IMR-90 (cell line): ENCODE data around the gene ERAP2. TPM values are rescaled to one million over a fixed set of nuclear protein-coding genes. Genes with fewer than 3 reads are reported as not detected.

Experiments
- ATAC-seq: fragments of 200-7000 bp; cut with Tn5 transposase; 2 replicates; pipeline ENCODE4 v1.9.1; 2020; ENCODE audit warnings: low read depth, mild to moderate bottlenecking, moderate library complexity
- BruUV-seq: library from RNA; stranded (reverse); fragments of 400-500 nt; replicated peaks from 2 replicates; lab custom pipeline; 2021; lab: Mats Ljungman, UMichigan
- CTCF ChIA-PET: fragments of 300-600 bp; formaldehyde crosslinking; extraction: SDS; loops from one replicate; lab custom pipeline; 2021; ENCODE audit warnings: antibody characterized with exemption; lab: Yijun Ruan, JAX
- POLR2A ChIA-PET: fragments of 300-600 bp; sonication (Branson Sonifier 250); formaldehyde crosslinking; loops from one replicate; lab custom pipeline; 2022; ENCODE audit warnings: antibody characterized with exemption; ENCODE audit not compliant: unreplicated experiment; lab: Charles Lee
- DNase-seq: peaks from one replicate; pipeline ENCODE4 v3.0.0; 2013
- H2AFZ ChIP-seq: replicated peaks from 2 replicates; pipeline ENCODE3; 2013; ENCODE audit warnings: low read length, mild to moderate bottlenecking; ENCODE audit not compliant: poor library complexity
- H2AK5ac ChIP-seq: 2 replicates; pipeline ENCODE4 v1.6.1; 2013; ENCODE audit warnings: low read depth, low read length, inconsistent platforms
- H2AK9ac ChIP-seq: replicated peaks from 2 replicates; pipeline ENCODE3; 2013; ENCODE audit warnings: mild to moderate bottlenecking, low read depth, low read length, moderate library complexity; ENCODE audit not compliant: poor library complexity
- H2BK120ac ChIP-seq: 2 replicates; pipeline ENCODE4 v1.6.1; 2013; ENCODE audit warnings: low read depth, low read length, inconsistent platforms
- H2BK15ac ChIP-seq: 3 replicates; pipeline ENCODE4 v1.6.1; 2013; ENCODE audit warnings: low read depth, low read length, inconsistent platforms
- H2BK20ac ChIP-seq: 2 replicates; pipeline ENCODE4 v1.6.1; 2013; ENCODE audit warnings: low read depth, mild to moderate bottlenecking, inconsistent platforms, low read length, moderate library complexity
- H2BK5ac ChIP-seq: 2 replicates; pipeline ENCODE4 v1.6.1; 2013; ENCODE audit warnings: mild to moderate bottlenecking, low read depth, low read length, inconsistent platforms; ENCODE audit not compliant: poor library complexity, severe bottlenecking
- H3K14ac ChIP-seq: replicated peaks from 2 replicates; pipeline ENCODE4 v1.6.1; 2013; ENCODE audit warnings: low read depth, low read length, inconsistent platforms
- H3K18ac ChIP-seq: 2 replicates; pipeline ENCODE4 v1.6.1; 2013; ENCODE audit warnings: low read depth, low read length, control low read depth
- H3K23ac ChIP-seq: 2 replicates; pipeline ENCODE4 v1.6.1; 2013; ENCODE audit warnings: low read depth, low read length, inconsistent platforms
- H3K27ac ChIP-seq: 2 replicates; pipeline ENCODE4 v1.5.1; 2013; ENCODE audit warnings: mild to moderate bottlenecking, control low read depth, low read length; ENCODE audit not compliant: insufficient read depth
- H3K27me3 ChIP-seq: 2 replicates; pipeline ENCODE4 v1.6.1; 2013; ENCODE audit warnings: low read length; ENCODE audit not compliant: control insufficient read depth, insufficient read depth
- H3K36me3 ChIP-seq: 2 replicates; pipeline ENCODE4 v1.6.1; 2013; ENCODE audit warnings: low read length, mixed read lengths; ENCODE audit not compliant: control insufficient read depth, insufficient read depth
- H3K4ac ChIP-seq: 2 replicates; pipeline ENCODE4 v1.6.1; 2013; ENCODE audit warnings: low read depth, low read length, inconsistent platforms
- H3K4me1 ChIP-seq: 2 replicates; pipeline ENCODE4 v1.6.1; 2013; ENCODE audit warnings: low read length, mixed read lengths; ENCODE audit not compliant: control insufficient read depth, insufficient read depth
- H3K4me2 ChIP-seq: 2 replicates; pipeline ENCODE4 v1.6.1; 2013; ENCODE audit warnings: low read depth, mild to moderate bottlenecking, control low read depth, low read length, moderate library complexity
- H3K4me3 ChIP-seq: 2 replicates; pipeline ENCODE4 v1.5.1; 2013; ENCODE audit warnings: low read depth, mild to moderate bottlenecking, control low read depth, low read length, moderate library complexity; ENCODE audit not compliant: insufficient read depth
- H3K56ac ChIP-seq: 2 replicates; pipeline ENCODE4 v1.6.1; 2013; ENCODE audit warnings: low read length, inconsistent platforms; ENCODE audit not compliant: insufficient read depth; ENCODE audit errors: extremely low read depth
- H3K79me1 ChIP-seq, 2 experiments: 2 replicates each; pipeline ENCODE4 v1.6.1; 2013; ENCODE audit warnings: low read length in 2 of 2, inconsistent platforms in 1 of 2, low read depth in 1 of 2
- H3K9ac ChIP-seq: 2 replicates; pipeline ENCODE4 v1.6.1; 2013; ENCODE audit warnings: low read depth, low read length, control low read depth
- H3K9me1 ChIP-seq: 2 replicates; pipeline ENCODE4 v1.6.1; 2013; ENCODE audit warnings: low read length, inconsistent platforms; ENCODE audit not compliant: insufficient read depth
- H3K9me3 ChIP-seq: 2 replicates; pipeline ENCODE4 v1.6.1; 2013; ENCODE audit warnings: low read length; ENCODE audit not compliant: control insufficient read depth, insufficient read depth
- H4K20me1 ChIP-seq: 2 replicates; pipeline ENCODE4 v1.6.1; 2013; ENCODE audit warnings: low read length, inconsistent platforms; ENCODE audit not compliant: insufficient read depth
- H4K5ac ChIP-seq: 2 replicates; pipeline ENCODE4 v1.6.1; 2013; ENCODE audit warnings: mild to moderate bottlenecking, low read depth, low read length, control low read depth
- H4K8ac ChIP-seq, 2 experiments: 2 replicates each; pipeline ENCODE4 v1.6.1; 2013; ENCODE audit warnings: low read depth in 2 of 2, low read length in 2 of 2, control low read depth in 1 of 2, inconsistent platforms in 1 of 2
- H4K91ac ChIP-seq: 2 replicates; pipeline ENCODE4 v1.6.1; 2013; ENCODE audit warnings: low read depth, low read length, inconsistent platforms; ENCODE audit not compliant: insufficient read depth
- CHD1 ChIP-seq: IDR thresholded peaks from 2 replicates; pipeline ENCODE4 v1.6.1; 2012; ENCODE audit warnings: low read depth, low read length, improper control_type of control experiment
- FOS ChIP-seq: fragments of 150-350 bp; IDR thresholded peaks from 2 replicates; pipeline ENCODE4 v1.6.1; 2016; ENCODE audit warnings: low read depth, low read length
- MAFK ChIP-seq: IDR thresholded peaks from 2 replicates; pipeline ENCODE4 v1.6.1; 2012; ENCODE audit warnings: low read depth, low read length, improper control_type of control experiment
- RCOR1 ChIP-seq: IDR thresholded peaks from 2 replicates; pipeline ENCODE4 v1.6.1; 2012; ENCODE audit warnings: mild to moderate bottlenecking, low read length, improper control_type of control experiment; ENCODE audit not compliant: insufficient replicate concordance
- WGBS, 2 experiments: methylation state at CpG; one replicate each; pipeline versions ENCODE4 v1.1.5 to v1.1.7; 2013; ENCODE audit warnings: missing lambda C conversion rate in 2 of 2; ENCODE audit not compliant: insufficient read length in 1 of 2; ENCODE audit errors: extremely low coverage in 2 of 2; 5-methylcytosine and 5-hydroxymethylcytosine counted together
- dilution Hi-C: fragments of 300-500 bp; cut with HindIII; formaldehyde crosslinking; loops from one replicate; pipeline ENCODE4 v1.14.3; 2018; ENCODE audit warnings: low sequenced_read_pairs; ENCODE audit not compliant: unreplicated experiment
- in situ Hi-C: fragments of 300-500 bp; cut with MboI; formaldehyde crosslinking; loops from 3 replicates; pipeline ENCODE4 v1.14.3; 2019; ENCODE audit warnings: low sequenced_read_pairs, inconsistent platforms, mixed read lengths
- intact Hi-C: fragments of 100-400 bp; cut with micrococcal nuclease; formaldehyde crosslinking; loops from 2 replicates; pipeline ENCODE4 v1.10.0; 2022
- polyA plus RNA-seq, 3 experiments: library from polyadenylated mRNA; depleted of rRNA; stranded (reverse); fragments of >200 nt; gene quantifications; 2 replicates each; pipeline ENCODE4 v1.2.3, GENCODE V29; 2012; ENCODE audit warnings: low replicate concordance in 1 of 3
- total RNA-seq: library from RNA; depleted of rRNA; stranded (reverse); fragments of >200 nt; gene quantifications from 2 replicates; pipeline ENCODE4 v1.2.3, GENCODE V29; 2012

ERAP2 gene
- total and polyA plus RNA-seq, 2 of the 4 experiments (the other 2 are of a cell fraction) = 10.6 to 21.3 TPM

- H3K9me3 ChIP-seq = no peaks in the 10 kb centered on the region
- in situ Hi-C loops (no loop called here), dilution Hi-C loops (no loop called here), intact Hi-C loops (no loop called here)
- no peak overlapping the region for H2BK120ac ChIP-seq
- H2AK9ac ChIP-seq = no peak overlapping the region
- no peak overlapping the region for H2BK5ac ChIP-seq
- WGBS, 2 experiments = 100% methylated on average over 2 of the region's 5 CpGs; no CpG with 5 or more reads in 1 of the 2 experiments
- H4K20me1 ChIP-seq = no peaks in the 10 kb centered on the region; the same call in 1 of the 2 replicates
- H3K14ac ChIP-seq = no peak overlapping the region
- TF ChIP-seq MAFK = no peak
- no peak for TF ChIP-seq FOS
- TF ChIP-seq CHD1 = no peak
- no peak for TF ChIP-seq RCOR1
- H3K27ac ChIP-seq = no peak overlapping the region
- H3K4ac ChIP-seq = no peak overlapping the region
- H3K79me1 ChIP-seq = peaks cover 20 to 31% of the 10 kb centered on the region in 2 experiments; a peak in 3 of 4 replicates
- H2BK20ac ChIP-seq = no peak overlapping the region
- DNase-seq (no peak), ATAC-seq (no peak)
- no peak overlapping the region for H3K18ac ChIP-seq
- H3K9me1 ChIP-seq = 0 out of 2 replicates have a peak, but pooled peaks cover 4% of the 10 kb centered on the region
- H2AK5ac ChIP-seq = no peak overlapping the region
- no peak overlapping the region for H3K9ac ChIP-seq
- no peak overlapping the region for H3K56ac ChIP-seq
- BruUV-seq = no TSS peak
- H3K4me3 ChIP-seq = no peak overlapping the region
- H3K23ac ChIP-seq = no peak overlapping the region
- POLR2A ChIA-PET = no interaction called here
- H2BK15ac ChIP-seq = no peak overlapping the region
- CTCF ChIA-PET = no interaction called here
- no peaks in the 10 kb centered on the region for H3K27me3 ChIP-seq
- H4K8ac ChIP-seq = no peak overlapping the region
- H3K4me1 ChIP-seq = 0 out of 2 replicates have a peak, but pooled peaks cover 2% of the 10 kb centered on the region
- H4K5ac ChIP-seq = no peak overlapping the region
- no peak overlapping the region for H2AFZ ChIP-seq
- H3K4me2 ChIP-seq = no peak overlapping the region
- no peak overlapping the region for H4K91ac ChIP-seq
- peaks cover 1% of the 10 kb centered on the region; the same call in 1 of the 2 replicates for H3K36me3 ChIP-seq
Observed at GRCh38 chr5:96958977-96959376, 82.7 kb downstream of the ERAP2 start.
